Loucy (cell line): Measurements from ENCODE around the gene ANGPTL2.

Experiments
- CTCF ChIP-seq: fragments of 200-600 bp; sonication (generic); conservative IDR thresholded peaks from 2 replicates; pipeline ENCODE4 v1.5.1; 2014; ENCODE audit warnings: mild to moderate bottlenecking, antibody characterized with exemption, low read length
- EZH2phosphoT487 ChIP-seq: fragments of 200-600 bp; IDR thresholded peaks from 2 replicates; pipeline ENCODE4 v1.6.1; 2018; ENCODE audit warnings: antibody characterized with exemption, mild to moderate bottlenecking, moderate library complexity, borderline replicate concordance

- no peak for TF ChIP-seq CTCF
- no peak for TF ChIP-seq EZH2phosphoT487
Measured at GRCh38 chr9:127102176-127102575, 20.3 kb downstream of the ANGPTL2 start.
